ENCODE results near the gene MECP2.

Gene MECP2

DNA sequence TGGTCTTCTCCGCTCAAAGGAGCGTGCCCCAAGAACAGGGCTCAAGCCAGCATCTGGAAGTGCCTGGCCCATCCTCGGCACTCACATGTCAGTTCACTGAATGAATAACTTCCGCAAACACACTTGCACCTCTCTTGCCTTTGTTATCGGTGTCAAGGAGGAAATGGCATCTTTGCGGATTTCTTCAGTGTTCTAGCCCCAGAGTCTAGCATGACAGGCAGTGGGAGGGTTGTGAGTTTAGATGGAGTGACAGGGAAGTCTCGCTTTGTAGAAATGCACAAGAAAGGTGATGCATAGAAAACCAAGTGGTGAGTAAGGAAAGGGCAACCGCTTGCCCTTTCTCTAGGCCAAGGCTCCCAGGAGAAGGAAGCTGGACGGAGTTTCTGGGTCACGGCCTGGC, 17.6 kb upstream of the MECP2 start:
- no peak for ATAC-seq

DNA sequence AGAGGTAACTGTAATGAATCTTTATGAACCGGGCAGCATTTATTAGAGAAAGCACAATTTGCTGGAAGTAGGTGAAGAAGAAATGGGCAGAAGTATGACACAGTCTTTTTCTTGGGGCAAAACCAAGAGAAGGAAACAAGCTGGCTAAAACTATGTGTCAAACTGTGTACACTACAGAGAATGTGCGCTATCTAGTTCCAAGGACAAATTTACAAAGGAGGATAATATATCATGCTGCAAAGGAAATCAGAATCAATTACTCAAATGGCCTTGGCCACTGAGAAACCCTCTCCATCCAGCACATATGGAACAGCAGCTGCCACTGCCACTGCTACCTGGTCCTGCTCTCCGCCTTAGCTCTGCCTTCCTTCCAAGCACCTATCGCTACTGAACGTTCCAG, 17.1 kb upstream of the MECP2 start:
- ATAC-seq: no peak

DNA sequence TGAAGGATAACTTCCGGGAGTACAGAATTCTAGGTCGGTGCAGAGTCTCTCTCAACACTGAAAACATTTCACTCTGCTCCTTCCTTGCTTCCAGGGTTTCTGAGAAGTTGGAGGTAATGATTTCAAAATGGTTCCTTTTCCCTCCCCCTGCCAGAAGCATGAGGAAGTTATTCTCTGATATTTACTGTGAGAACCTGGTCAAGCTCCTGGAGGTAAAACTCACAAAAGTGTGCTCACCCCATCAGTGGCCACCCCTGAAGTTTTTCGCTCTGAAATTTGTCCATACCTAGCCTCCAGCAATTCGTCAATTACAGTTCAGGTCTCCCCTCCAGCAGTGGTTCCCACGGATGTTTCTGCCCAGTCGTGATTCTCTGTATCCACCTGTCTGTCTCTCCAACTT, 16.2 kb upstream of the MECP2 start:
- ATAC-seq: no peak

DNA sequence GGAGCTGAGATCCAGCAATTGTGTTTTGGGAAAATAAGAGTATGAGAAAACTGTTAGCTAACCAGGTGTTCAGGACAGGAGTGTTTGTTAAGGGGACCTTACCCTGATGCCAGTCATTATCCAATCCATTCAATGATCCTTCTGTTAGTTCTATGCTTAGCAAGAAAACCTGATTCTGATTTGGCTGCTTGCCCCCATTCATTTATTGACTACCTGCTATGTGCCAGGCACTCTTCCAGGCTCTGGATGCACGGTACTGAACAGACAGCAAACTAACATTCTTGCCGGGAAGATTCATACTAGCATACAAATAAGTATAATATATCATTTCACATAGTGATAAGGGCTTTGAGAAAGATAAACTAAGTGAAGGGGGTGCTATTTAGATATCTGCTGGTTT, 1.0 kb upstream of the MECP2 start:
- no peak for ATAC-seq

DNA sequence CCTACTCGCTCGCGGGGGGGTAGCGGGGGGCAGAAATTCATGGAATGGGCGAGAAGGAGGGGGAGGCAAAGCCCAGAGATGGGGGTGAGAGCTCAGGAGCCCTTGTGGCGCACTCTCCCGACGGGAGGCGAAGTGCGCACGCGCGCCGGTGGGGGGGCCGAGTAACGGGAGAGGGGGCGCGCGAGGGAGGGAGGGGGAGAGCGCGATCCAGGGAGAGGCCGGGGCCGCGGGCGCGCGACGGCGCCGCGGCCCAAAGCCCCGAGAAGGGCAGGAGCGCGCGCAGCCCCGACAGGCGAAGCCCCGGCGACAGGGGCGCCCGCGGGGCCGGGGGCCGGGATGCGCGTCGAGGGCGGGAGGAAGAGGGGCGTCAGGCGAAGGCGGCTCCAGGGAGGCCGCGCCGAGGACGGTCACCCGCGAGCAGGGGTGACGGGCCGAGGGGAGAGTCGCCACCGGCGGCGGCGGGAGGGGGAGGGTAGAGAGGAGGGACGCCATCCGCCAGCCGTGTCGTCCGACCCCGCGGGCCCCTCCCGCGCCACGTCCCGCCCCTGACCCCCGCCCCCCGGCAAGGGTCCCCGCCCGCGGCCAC, 421 bp downstream of the MECP2 start:
- peak; percentile 8 to 15 for ATAC-seq

DNA sequence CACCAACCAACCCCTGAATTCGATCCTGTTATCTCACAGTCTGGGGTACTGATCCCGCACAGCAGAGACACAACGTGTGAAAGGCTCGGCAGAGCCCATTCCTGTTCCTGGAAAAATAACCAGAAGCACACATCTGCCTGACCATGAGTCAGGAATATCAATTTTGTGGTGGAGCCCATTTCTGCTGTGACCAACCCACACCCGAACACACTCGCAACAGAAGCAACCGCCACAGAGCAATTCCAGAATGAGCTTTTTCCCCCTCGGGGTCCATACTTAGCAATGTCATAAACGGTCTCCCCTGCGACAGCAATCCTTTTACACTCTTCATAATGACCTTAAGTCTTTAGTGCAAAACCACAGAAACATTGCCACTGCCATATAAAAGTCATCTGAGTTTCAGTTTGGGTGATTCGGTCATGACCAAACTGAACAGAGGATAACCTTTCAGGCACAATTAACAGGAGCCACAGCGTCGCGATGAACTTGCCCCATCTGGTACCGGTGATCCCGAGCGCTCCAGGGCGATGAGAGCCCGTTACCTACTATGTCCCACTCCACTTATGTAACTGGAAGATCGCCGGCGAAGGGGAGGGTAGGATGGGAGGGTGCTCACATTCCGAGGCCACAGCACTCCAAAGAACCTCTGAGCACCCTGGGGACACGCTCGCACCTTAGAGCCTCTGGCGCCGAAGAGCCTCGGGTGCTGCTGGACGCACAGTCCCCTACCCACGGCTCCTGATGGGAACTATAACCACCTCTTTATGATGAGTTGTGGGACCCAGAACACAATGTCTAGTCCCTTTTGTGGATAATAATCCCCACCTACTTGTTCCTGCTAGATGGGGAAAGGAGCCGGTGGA, 1.1 kb downstream of the MECP2 start:
- peak; percentile 21 to 33 for ATAC-seq

DNA sequence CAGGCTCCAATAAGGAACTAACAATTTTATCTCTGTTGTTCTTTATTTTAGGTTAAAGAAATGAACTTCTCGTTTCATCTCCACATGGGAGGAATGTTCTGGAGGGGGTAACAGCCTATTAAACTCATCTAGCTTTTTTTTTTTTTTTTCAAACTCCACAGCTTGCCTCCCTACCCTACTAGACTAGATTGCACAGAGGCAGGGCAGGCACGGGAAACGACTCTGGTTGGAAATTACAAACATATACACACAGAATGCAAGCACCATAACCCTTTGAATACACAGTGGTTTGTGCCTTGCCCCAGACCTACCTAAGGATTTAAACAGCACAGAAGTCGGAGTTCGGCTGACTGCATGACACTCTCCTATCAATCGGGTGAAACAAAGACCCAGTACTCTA, 2.7 kb downstream of the MECP2 start:
- no peak for ATAC-seq

DNA sequence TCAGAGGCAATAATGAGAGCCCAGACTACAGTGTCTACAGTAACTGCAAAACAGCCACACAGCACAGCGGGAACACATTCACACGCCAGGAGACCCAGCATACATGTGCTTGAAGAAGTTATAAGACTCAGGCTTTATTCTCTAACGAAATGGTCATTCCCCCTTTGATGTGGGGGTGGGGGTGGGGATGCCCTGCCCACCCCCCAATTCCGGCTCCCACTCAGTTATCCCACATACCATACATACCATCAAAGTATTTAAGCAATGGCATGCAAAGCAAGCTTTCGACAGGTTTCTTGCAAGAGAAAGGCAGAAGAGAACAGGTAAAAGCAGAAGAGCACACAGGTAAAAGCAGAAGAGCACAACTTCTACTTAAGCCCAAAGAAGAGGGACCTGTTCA, 3.6 kb downstream of the MECP2 start:
- no peak for ATAC-seq

DNA sequence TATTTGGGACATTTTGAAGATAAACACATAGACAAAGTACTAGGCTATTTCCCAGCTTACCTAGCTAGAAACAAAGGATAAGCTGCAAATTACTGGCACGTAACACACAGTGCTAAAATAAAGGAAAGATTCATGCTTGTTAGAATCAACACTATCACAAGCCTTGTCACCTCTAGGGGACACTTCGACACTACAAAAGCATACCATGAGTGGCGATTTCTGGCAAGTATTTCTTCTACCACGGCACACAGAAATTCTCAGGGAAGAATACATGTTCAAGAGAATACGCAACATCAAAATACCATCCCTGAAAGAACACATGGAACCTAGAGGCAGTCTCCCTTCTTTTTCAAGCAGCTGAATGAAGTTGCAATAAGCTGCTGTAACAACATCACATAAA, 5.1 kb downstream of the MECP2 start:
- no peak for ATAC-seq

DNA sequence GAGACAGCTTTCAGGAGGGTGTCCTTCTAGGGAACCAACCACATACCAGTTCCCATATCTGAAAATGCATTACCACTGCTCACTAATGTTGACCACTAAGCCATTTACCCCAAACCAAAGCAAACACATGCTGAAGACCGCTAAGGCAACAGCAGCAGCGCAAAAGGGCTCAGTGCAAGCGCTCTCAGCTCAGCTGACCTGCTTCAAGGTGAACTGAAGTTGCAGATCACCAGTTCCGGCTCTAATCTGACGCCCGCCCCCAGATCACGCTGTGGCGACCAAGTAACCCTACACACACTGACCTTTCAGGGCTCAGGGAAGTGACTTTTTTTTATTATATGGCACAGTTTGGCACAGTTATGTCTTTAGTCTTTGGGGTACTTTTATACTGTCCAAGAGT, 5.8 kb downstream of the MECP2 start:
- ATAC-seq: no peak

DNA sequence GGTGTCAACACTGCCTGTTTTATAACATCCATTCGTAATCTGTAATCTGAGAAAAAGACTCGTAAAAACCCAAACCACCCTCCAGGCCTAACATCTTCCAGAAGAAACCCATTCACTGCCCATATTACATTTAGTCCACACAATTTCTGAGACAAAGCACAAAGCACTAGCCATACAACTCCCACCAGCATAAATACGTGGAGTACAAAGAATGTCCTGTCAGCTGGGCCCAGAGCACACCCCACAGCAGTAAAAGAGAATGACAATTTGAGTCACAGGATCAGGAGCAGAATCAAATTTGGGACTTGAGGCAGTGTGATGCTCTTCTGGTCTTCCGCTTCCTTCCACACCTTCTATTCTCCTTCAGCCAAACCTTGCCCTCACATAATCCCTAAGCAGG, 6.8 kb downstream of the MECP2 start:
- no peak for ATAC-seq

DNA sequence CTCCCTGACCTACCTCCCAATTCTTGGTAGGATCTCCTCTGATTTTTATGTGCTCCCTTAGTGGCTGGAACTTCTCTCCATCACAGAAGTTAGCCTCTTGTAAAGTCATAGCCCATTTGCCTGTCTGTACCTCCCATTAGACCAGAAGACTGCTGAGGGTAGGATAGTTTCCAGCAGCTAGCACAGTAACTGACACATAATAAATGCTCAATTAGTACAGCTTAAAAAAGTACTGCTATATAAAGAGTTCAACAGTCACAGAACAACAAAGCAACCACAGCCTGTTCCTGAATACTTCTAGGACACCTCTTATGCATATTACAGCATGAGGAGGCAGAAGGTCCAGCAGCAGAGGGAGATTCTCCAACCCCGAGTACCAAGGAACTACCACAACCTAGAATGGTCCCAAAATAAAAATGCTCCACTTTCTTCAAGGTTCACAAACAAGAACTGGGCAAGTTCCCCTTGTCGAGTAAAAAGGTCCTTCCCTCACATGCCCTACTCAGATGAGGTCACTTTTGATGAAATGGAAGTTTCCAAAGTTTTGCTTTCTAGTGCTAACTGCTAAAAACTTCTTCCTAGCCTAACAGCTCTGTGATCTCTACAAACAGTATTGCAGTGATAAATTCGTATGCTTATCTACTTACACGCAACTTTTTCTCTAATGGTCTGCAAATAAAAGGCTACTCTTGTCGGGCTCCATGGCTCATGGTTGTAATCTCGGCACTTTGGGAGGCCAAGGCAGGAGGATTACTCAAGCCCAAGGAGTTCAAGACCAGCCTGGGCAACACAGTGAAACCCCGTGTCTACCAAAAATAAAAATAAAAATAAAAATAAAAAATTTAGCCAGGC, 12.8 kb downstream of the MECP2 start:
- peak in 1 of 2 donors; percentile 38 for ATAC-seq

DNA sequence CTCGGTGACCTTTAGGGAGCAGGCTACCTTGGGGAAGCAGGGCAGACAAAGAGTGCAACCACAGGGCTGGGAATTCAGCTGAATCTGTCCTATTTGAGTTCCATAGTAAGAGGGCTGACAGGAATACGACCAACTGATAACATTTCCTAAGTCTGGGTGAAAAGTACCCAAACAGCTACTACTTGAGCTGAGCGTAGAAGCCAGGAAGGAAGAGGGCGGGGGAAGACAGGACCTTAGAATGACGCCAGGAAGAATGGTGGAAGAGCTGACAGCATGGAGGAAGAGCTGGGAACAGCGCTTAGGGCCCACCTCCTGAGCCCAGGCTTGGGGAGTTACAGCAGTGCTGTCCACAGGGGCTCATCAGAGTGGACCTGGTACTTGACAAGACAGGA, 14.4 kb downstream of the MECP2 start:
- no peak for ATAC-seq

DNA sequence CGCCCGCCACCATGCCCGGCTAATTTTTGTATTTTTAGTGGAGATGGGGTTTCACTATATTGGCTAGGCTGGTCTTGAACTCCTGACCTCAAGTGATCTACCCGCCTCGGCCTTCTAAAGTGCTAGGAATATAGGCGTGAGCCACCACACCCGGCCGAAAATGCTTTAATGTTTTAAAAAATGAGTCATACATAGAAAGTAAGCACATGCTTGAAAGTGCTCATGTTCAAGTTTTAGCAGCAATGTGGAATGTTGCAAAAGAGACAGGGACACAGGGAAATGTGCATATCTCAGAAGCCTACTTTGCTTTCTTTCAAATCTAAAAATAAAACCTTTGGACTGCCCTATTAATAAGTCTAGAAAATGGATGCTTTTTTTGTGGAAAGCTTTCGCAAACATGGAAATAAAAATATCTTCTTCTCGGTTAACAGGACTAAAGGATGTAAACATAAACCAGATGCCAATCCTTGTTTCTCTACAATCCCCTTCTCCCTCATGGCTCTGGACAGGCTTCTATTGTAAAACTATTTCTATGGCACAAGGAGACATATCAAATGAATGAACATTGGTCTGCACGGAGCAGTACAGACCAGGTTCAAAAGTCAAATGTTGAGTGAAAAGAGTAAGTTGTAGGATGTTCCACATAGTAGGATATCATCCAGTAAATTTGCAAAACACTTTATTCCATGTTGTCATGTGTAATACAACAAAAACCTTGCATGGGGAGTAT, 15.0 kb downstream of the MECP2 start:
- peak in 1 of 2 donors; percentile 33 for ATAC-seq

DNA sequence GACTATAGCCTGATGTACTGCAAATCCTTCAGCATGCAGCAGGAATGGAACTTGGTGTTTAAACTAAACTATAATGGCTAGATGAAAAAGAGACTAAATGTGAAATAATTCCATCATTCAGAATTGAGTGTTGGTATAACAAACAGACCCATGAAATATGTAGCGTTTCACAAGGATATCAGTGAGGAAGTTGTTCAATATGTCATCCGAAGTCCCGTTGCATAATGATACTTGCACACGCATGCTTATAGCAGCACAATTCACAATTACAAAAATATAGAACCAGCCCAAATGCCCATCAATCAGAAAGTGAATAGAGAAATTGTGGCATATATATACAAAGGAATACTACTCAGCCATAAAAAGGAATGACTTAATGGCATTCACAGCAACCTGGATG, 20.4 kb downstream of the MECP2 start:
- ATAC-seq: no peak

DNA sequence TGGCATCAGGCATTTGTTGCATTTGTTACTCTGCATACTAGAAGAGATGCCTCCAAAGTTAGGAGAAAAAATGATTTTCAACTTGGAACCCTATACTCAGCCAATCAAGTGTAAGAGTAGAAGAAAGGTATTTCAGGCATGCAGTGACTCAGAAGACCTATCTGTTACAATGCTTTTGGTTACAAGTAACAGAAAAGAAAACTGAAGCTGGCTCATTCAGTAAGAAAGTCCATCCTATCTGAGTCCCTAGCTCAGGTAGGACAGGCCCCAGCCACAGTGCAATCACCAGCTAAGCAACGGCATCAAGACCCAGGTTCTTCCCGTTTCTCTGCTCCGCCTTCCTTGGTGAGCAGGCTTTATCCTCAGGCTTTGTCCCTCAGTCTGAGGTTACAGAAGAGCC, 23.3 kb downstream of the MECP2 start:
- ATAC-seq: peak; percentile 51 to 73

DNA sequence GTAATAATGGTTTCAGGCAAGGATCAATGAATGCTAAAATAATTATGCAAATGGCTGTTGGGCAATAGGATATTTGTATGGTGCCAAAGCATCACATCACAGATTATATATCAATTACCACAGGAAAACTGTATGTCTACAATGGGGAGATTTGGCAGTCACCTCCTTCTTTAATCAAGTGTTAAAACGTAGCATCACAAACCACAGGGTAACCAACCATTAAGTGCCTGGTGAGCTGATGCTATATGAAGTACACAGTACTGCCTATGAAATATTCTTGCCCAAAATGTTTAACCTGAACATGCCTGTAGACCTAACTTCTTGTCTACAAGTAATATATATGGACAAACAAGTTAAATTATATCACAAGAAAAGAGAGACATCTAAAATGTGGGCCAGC, 25.3 kb downstream of the MECP2 start:
- no peak for ATAC-seq

DNA sequence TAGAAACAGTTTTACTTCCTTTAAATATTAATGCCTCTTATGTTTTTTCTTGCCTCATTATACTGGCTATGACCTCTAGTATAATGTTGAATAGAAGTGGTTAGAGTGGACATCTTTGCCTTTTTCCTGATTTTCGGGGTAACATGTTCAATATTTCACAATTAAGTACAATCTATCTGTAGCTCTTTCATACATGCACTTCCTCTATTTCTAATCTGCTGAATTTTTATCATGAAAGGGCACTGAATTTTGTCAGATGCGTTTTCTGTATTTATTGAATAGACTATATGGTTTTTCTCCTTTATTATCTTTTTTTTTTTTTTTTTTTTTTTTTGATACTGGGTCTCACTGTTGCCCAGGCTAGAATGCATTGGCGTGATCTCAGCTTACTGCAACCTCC, 29.0 kb downstream of the MECP2 start:
- no peak for ATAC-seq

DNA sequence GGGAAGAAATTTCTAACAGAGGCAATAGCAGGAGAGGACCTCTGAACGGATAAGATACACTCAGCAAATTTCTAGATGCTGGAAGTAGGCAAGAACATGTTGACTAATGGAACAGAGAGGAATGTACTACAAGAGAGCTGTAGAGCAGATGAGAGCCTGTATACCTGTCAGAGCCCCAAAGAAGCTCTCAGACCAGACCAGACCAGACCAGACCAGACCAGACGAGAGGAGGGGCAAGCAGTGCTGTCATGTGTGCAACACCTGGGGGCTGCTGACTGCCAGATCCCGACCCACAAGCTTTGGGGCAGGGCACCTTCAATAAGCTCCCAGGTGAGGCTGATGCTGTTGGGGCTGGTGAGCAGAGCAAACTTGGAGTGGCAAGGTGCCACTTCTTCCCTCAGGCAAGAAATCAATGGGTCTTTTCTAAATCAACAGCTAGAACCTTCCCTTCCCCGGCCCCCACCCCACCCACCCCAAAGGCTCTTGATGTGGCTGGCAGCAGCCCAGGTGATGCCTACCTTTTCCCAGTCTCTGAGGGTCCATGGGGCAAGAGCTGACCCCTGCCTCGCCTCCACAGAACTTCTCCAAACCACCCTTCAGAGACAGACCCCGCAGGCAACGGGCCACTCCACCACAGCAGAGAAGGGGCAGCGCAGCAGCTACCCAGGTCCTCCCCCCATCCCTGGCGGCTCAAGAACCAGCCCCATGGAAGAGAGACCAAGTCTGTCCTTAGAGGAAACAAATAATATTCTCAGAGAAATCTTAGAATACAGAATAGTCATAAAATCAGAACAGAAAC, 32.7 kb downstream of the MECP2 start:
- ATAC-seq: no peak

DNA sequence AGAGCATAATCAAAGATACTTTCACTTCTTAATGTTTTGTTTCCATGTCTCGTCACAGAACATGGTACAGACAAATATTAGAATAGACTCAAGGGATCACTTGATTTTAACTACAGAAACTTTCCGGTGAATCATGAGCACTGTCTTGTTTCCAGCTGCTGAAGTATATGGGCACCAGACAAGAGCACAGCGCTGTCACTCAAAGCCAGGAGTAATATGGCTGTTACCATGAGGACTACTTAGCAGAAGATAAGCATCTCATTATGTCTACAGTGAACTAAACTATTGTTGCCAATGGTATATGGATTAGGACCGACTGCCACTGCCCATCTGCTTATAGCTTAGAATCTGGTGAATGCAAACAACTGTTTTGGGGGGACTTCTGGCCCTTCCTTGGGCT, 34.3 kb downstream of the MECP2 start:
- ATAC-seq: peak; percentile 90 to 94

DNA sequence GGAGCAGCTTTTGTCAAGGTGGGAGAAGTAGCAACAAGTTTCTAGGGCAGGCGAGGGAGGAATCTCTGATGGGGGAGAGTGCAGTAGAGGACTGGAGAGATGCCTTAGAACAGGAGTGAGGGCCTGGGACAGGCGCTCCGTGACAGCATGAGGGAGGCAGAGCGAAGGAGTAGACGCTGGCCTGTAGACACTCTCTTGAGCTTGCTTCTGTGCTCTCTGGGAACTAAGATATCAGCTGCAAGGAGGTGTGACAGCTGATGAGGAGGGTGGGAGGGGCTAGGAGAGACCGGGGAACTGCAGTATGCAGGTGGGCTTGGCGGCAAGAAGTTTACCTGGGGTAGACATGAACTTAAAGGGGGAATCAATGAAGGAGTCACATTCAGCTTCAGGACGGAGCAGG, 35.7 kb downstream of the MECP2 start:
- no peak for ATAC-seq

DNA sequence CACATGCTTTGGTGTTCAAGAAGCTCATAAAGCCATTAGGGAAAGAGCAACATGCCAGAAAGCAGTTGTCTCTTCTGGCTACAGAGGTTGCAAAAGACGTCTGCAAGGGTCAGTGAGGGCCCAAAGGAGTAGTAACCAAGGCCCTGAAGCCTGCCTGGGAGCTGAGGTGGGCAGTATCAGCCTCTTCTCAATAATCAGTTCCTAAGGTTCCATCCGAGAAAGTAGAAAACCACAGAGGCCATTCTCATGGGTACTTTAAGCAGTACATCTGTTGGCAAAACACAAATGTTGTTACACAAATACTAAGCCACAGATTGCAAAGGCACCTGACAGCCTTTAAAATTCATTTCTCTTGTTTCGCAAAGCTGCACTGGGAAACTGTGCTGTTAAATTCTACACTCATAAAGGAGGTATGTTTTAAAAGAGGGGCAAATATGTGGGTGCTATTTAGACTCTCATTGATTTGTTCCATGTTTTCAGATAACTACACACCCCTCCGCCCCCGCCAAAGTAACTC, 37.7 kb downstream of the MECP2 start:
- no peak for ATAC-seq

Data from activated CD4-positive, CD25-positive, alpha-beta regulatory T cell treated with anti-CD3 and anti-CD28 coated beads, Interleukin-2, amount 50 U/mL, for 24 hours (primary cell).